Measurements from ENCODE around the gene RFX3. TPM values are rescaled to one million over a fixed set of nuclear protein-coding genes. Genes with fewer than 3 reads are reported as not detected.

RFX3 gene
- total and polyA plus RNA-seq, 2 of the 13 experiments (the other 11 are each of a cell fraction or from before 2014, with no cell fraction given) = 2.7 to 5.3 TPM

- TF ChIP-seq HMGXB4 (CRISPR knock-in tag; IDR thresholded peaks at IDR 0.05; ENCODE audit: borderline replicate concordance in 1 of 2, low read depth in 1 of 2) (no peak), JARID2 (CRISPR knock-in tag; IDR thresholded peaks at IDR 0.05; ENCODE audit: insufficient replicate concordance) (no peak), CENPT (CRISPR knock-in tag; IDR thresholded peaks at IDR 0.05; ENCODE audit: low read depth) (no peak), ZNF75D (CRISPR knock-in tag; IDR thresholded peaks at IDR 0.05; ENCODE audit: borderline replicate concordance) (no peak), ZNF33A (CRISPR knock-in tag; IDR thresholded peaks at IDR 0.05; ENCODE audit: borderline replicate concordance) (no peak), CTCF (CRISPR knock-in tag; IDR thresholded peaks at IDR 0.05) (no peak), THAP7 (CRISPR knock-in tag; IDR thresholded peaks at IDR 0.05) (no peak), ZNF850 (CRISPR knock-in tag; conservative IDR thresholded peaks at IDR 0.05) (no peak), ZSCAN30 (CRISPR knock-in tag; IDR thresholded peaks at IDR 0.05) (no peak), SIX1 (CRISPR knock-in tag; IDR thresholded peaks at IDR 0.05; ENCODE audit: borderline replicate concordance) (no peak), ARHGAP35 (CRISPR knock-in tag; IDR thresholded peaks at IDR 0.05; ENCODE audit: borderline replicate concordance) (no peak), ZNF550 (CRISPR knock-in tag; IDR thresholded peaks at IDR 0.05; ENCODE audit: borderline replicate concordance) (no peak), ZZZ3 (CRISPR knock-in tag; IDR thresholded peaks at IDR 0.05; ENCODE audit: borderline replicate concordance) (no peak)
- TF ChIP-seq, protein P1, sequence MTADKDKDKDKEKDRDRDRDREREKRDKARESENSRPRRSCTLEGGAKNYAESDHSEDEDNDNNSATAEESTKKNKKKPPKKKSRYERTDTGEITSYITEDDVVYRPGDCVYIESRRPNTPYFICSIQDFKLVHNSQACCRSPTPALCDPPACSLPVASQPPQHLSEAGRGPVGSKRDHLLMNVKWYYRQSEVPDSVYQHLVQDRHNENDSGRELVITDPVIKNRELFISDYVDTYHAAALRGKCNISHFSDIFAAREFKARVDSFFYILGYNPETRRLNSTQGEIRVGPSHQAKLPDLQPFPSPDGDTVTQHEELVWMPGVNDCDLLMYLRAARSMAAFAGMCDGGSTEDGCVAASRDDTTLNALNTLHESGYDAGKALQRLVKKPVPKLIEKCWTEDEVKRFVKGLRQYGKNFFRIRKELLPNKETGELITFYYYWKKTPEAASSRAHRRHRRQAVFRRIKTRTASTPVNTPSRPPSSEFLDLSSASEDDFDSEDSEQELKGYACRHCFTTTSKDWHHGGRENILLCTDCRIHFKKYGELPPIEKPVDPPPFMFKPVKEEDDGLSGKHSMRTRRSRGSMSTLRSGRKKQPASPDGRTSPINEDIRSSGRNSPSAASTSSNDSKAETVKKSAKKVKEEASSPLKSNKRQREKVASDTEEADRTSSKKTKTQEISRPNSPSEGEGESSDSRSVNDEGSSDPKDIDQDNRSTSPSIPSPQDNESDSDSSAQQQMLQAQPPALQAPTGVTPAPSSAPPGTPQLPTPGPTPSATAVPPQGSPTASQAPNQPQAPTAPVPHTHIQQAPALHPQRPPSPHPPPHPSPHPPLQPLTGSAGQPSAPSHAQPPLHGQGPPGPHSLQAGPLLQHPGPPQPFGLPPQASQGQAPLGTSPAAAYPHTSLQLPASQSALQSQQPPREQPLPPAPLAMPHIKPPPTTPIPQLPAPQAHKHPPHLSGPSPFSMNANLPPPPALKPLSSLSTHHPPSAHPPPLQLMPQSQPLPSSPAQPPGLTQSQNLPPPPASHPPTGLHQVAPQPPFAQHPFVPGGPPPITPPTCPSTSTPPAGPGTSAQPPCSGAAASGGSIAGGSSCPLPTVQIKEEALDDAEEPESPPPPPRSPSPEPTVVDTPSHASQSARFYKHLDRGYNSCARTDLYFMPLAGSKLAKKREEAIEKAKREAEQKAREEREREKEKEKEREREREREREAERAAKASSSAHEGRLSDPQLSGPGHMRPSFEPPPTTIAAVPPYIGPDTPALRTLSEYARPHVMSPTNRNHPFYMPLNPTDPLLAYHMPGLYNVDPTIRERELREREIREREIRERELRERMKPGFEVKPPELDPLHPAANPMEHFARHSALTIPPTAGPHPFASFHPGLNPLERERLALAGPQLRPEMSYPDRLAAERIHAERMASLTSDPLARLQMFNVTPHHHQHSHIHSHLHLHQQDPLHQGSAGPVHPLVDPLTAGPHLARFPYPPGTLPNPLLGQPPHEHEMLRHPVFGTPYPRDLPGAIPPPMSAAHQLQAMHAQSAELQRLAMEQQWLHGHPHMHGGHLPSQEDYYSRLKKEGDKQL (CRISPR knock-in tag; IDR thresholded peaks at IDR 0.05; ENCODE audit: low read depth) = no peak
- TF ChIP-seq, protein P2, sequence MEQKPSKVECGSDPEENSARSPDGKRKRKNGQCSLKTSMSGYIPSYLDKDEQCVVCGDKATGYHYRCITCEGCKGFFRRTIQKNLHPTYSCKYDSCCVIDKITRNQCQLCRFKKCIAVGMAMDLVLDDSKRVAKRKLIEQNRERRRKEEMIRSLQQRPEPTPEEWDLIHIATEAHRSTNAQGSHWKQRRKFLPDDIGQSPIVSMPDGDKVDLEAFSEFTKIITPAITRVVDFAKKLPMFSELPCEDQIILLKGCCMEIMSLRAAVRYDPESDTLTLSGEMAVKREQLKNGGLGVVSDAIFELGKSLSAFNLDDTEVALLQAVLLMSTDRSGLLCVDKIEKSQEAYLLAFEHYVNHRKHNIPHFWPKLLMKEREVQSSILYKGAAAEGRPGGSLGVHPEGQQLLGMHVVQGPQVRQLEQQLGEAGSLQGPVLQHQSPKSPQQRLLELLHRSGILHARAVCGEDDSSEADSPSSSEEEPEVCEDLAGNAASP (CRISPR knock-in tag; IDR thresholded peaks at IDR 0.05; ENCODE audit: borderline replicate concordance) = no peak
- TF ChIP-seq, protein P3, sequence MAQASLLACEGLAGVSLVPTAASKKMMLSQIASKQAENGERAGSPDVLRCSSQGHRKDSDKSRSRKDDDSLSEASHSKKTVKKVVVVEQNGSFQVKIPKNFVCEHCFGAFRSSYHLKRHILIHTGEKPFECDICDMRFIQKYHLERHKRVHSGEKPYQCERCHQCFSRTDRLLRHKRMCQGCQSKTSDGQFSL (CRISPR knock-in tag; IDR thresholded peaks at IDR 0.05) = no peak
Measured at GRCh38 chr9:3343671-3344070, 182.1 kb downstream of the RFX3 start (continued).

All from HepG2 (cell line).